Neural cell (in vitro differentiated cells): ENCODE results near the gene CAPN5.

Experiments
- MXI1 ChIP-seq: fragments of 450-650 bp; conservative IDR thresholded peaks from 2 replicates; pipeline ENCODE4 v1.6.1; 2014; ENCODE audit warnings: antibody characterized with exemption, mild to moderate bottlenecking; ENCODE audit not compliant: poor library complexity, severe bottlenecking
- RAD21 ChIP-seq: fragments of 450-650 bp; conservative IDR thresholded peaks from 2 replicates; pipeline ENCODE4 v1.6.1; 2014; ENCODE audit warnings: antibody characterized with exemption, mild to moderate bottlenecking, moderate library complexity
- SMC3 ChIP-seq: fragments of 450-650 bp; conservative IDR thresholded peaks from 2 replicates; pipeline ENCODE4 v1.6.1; 2014; ENCODE audit warnings: antibody characterized with exemption, mild to moderate bottlenecking, moderate library complexity; ENCODE audit not compliant: poor library complexity
- TF ChIP-seq, protein P1 (sequence below): fragments of 450-650 bp; IDR thresholded peaks from 2 replicates; pipeline ENCODE4 v1.5.1; 2014; ENCODE audit warnings: antibody characterized with exemption, mild to moderate bottlenecking, moderate library complexity; ENCODE audit not compliant: poor library complexity, severe bottlenecking

DNA sequence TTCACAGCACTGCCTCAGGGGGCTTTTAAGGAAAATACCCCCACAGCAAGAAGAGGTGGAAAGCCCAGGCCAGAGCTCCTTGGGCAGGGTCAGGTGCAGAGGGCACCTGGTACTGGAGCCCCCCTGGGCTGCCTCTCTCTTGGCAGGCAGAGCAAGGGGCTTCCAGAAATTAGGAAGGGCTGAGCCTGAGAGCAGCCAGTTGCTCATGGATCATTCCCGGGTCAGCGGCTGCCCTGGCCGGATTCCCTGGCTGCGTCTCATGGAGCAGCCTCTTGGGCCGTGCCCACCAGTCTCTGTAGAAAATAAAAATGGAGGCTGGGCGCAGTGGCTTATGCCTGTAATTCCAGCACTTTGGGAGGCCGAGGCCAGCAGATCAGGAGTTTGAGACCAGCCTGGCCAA is 25.6 kb downstream of the CAPN5 start:
- TF ChIP-seq SMC3: no peak
- TF ChIP-seq, protein P1, sequence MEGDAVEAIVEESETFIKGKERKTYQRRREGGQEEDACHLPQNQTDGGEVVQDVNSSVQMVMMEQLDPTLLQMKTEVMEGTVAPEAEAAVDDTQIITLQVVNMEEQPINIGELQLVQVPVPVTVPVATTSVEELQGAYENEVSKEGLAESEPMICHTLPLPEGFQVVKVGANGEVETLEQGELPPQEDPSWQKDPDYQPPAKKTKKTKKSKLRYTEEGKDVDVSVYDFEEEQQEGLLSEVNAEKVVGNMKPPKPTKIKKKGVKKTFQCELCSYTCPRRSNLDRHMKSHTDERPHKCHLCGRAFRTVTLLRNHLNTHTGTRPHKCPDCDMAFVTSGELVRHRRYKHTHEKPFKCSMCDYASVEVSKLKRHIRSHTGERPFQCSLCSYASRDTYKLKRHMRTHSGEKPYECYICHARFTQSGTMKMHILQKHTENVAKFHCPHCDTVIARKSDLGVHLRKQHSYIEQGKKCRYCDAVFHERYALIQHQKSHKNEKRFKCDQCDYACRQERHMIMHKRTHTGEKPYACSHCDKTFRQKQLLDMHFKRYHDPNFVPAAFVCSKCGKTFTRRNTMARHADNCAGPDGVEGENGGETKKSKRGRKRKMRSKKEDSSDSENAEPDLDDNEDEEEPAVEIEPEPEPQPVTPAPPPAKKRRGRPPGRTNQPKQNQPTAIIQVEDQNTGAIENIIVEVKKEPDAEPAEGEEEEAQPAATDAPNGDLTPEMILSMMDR: no peak
- no peak for TF ChIP-seq MXI1
- no peak for TF ChIP-seq RAD21
